Activated CD4-positive, alpha-beta T cell treated with anti-CD3 and anti-CD28 coated beads, Interleukin-2, Interleukin-4, amounts not matched to agents 100 ng/mL and 50 ng/mL, durations not matched to agents 16 hours and 8 hours (primary cell): Measurements from ENCODE around the gene ADCYAP1R1.

Experiments used
- DNase-seq: peaks from one replicate; pipeline ENCODE4 v3.0.0-alpha.2; 2020; ENCODE audit warnings: low spot score

ADCYAP1R1 gene

GRCh38 chr7:31051598-31052486 lies at the start of gene ADCYAP1R1:
TSS of gene ADCYAP1R1 (plus strand) at chr7:31052308. CDS start at chr7:31063265, 10,957 bp downstream.
- no peak for DNase-seq

DNA sequence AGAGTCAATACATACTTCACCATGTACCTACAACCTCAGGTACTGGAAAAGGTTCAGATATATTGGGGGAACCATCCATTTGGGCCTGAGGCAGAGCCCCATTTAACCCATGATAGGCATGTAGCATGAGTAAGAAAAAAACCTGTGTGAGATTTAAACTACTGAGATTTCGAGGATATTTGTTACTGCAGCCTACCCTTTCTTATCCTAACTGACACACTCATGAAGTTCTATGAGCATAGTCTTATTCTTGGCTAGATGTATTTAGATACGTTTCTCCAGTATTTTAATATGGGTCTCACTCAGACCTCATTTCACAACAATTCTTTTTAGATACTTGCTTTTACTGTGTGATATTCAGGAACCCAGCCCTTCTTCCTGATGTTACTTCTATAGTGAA lies 49.0 kb upstream of the ADCYAP1R1 start:
- DNase-seq, result no peak

DNA sequence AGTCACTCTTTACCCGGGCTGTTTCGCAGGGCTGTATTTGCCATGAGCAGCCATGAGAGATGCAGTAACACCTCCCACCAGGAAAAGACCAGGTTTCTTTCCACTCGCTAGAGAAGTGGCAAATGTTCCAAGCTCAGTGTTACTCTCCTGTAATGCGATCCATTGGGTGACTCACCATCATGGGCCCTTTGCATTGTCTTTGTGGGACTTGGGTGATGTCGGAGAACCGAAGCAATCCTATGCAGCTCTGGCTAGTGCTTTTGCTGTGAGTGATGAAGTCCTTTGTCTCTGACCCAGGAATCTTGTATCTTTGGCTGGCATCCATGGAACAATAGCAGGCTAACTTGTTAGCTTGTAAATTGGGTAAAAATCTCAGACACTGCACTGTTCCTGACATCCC lies 48.4 kb upstream of the ADCYAP1R1 start:
- DNase-seq, result no peak

- no peak for DNase-seq
Observed at GRCh38 chr7:31004393-31004792, 47.7 kb upstream of the ADCYAP1R1 start.

DNA sequence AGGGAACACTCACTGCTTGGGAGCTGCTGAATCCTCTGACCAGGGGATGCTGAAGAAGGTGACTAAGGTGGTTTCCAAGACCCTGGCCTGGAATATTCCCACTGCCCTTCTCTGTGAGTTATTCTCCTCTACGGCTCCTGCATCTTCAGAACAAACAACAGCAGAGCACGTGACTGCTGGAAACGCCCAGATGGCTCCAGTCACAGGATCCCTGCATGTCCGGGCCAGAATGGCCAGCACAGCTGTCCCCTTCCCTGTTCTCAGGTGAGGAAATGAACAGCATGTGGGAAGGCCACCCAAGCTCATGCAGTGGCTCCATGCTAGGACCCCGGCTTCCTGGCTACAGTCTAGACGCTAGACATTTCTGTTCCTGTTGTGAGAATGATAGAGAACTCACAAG lies 45.3 kb upstream of the ADCYAP1R1 start:
- no peak for DNase-seq

- DNase-seq, result no peak
Observed at GRCh38 chr7:31007634-31008033, 44.5 kb upstream of the ADCYAP1R1 start.

DNA sequence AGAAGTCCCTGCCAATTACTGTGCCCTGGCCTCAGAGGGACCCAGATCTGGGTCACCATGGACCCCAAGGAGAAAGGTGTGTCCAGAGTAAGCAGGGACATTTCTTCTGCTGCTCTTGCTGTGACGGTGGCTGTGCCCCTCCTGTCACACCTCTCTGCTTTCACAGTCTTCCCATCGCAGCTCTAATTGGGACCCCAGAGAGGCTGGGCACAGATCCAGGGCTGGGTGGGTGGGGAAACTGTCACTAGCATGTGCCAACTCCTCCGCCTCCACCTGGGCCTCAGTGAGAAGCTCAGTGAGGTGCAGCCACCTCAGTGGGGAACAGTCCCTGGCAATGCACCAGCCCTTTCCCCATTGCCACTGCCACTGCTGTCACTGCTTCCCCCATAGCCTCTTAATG lies 37.3 kb upstream of the ADCYAP1R1 start:
- DNase-seq, result no peak

DNA sequence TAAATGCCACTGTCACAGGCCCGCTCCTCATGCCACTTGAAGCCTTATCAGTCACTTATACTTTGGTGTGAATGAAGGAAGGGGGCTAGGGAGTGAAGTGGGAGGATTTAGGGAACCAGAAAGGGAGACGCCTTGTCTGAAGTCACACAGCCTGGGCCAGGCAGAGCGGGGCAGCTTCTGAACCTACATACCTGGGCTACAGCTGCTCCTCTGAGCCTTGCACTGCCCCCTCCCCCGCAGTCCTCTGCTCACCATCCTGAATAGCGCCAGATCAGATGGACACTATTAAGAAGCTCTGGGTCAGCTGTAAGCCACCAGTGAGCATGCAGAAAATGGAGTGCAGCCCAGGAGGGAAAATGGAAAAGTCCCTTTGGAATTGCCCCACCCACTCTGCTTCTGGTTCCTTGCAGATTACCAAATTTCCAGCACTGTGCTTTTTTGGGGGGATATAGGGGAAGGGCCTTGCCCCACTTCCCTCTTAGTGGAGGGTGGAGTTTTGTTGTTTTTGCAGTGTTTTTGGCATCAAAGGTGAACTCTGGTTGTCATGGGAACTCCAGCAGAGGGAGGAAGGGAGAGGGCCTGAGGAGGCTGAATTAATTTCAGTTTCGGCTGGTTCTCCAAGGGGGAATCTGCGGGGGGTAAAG lies 35.0 kb upstream of the ADCYAP1R1 start:
- DNase-seq, result no peak

GRCh38 chr7:31017721-31018120 lies 34.4 kb upstream of the ADCYAP1R1 start:
- no peak for DNase-seq

GRCh38 chr7:31019509-31019908 lies 32.6 kb upstream of the ADCYAP1R1 start:
- DNase-seq, result no peak

DNA sequence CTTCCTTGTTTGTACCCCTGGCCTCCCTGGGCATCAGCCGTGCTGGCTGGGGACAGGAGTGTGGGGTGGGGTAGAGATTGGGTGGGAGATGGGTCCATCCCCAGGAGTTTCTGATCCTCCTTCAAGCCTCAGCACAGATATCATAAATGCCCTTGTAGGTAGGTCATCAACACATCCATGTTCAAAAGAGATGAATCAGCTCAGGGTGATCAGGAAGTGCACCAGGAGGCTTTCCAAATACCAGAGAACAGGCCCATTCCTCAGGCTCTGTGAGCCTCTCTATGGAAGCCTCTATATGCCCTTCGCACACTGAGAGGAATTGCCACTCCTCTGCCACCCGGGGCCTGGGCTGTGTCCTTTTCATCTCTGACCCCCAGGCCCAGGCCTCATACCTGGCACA lies 31.9 kb upstream of the ADCYAP1R1 start:
- no peak for DNase-seq

DNA sequence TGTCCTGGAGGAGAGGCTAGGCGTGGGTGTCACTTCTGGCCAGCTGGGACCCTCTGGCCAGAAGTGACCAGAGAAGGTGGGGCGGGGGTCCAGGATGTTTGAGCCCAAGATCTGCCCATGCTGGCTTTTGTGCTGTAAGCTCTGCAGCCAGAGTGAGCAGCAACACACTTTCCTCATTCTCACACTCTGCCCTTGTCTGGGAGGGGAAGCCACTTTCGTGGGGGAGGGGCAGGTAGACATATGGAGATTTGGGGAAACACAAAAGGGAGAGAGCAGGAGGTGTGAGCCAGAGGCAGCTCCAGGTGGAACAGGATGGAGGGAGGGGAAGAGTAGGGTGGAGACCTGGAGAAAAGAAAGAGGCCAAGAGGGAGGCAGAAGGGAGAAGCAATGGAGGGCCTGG lies 31.5 kb upstream of the ADCYAP1R1 start:
- no peak for DNase-seq

DNA sequence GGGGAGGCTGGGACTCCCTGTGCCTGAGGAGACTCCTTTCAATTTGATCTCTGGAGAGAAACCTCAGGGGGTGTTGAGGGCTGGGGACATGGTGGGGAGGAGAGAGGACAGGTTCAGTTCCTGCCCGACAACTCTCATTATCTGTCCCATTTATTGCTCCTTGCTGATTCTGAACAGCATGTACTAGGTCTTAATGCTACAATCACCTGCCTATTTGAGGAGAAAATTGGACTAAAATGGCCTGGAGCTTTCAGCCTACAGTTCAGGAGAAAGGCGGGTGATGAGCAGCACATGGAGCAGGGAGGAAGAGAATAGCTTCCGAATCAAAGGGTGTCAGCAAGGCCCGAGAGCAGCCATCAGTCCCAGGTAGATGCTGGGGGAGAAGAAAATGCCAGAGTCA lies 30.0 kb upstream of the ADCYAP1R1 start:
- no peak for DNase-seq

GRCh38 chr7:31022726-31023125 lies 29.4 kb upstream of the ADCYAP1R1 start:
- DNase-seq, result no peak

DNA sequence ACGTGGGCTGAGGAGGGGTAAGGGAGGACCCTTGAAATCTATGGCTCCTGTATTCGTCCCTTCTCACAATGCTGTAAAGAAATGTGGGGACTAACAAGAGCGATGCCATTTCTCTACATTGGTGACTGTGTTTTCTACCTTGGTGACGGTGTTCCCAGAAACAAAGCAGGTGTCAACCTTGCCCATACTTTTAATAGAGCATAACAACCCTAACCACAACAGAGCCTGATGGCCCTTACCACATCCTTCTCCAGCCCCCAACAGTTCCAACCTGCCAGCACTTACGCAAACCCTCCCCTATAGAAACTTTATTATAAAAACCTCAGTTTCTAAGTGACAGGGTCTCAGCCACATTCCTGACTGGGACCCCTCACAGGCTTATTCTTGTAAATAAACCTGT lies 28.2 kb upstream of the ADCYAP1R1 start:
- no peak for DNase-seq

DNA sequence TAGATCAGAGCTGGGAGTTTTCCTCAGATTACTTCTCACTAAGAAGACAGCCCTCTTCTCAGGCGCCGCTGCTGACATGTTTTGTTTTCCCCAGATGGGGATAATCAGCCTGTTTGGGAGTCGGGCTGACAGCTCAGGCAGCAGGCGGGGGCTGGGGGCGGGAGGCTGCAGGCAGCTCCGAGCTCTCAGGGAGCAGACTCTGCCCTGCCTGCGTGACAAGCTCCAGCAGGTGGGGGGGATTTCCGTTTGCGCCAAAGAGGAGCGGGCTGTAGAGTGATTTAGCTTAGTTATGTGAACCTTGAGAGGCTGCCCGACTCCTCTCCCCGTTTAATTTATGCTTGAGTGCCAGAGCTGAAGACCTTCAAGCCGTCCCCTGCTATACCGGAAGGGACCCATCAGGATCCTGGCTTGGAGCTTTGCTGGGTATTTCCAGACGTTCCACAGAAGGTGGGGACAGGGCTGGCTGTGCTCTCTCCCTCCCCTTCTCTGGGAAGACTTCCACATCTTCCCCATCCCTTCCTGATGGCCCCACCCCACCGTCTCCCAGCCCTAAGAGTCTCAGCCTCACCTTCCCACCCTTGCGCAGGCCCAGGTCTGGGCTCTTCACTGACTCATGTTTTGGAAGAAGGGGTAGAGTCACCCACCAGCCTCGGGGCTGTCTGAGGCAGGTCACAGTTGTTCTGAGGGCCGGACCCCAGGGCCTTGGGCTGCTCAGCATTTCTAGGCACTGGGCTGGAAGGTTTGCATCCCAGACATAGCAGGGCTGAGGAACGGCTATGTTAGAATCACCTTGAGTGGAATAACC lies 24.7 kb upstream of the ADCYAP1R1 start:
- no peak for DNase-seq

- DNase-seq, result no peak
Observed at GRCh38 chr7:31028006-31028405, 24.1 kb upstream of the ADCYAP1R1 start.

- no peak for DNase-seq
Observed at GRCh38 chr7:31028417-31028992, 23.6 kb upstream of the ADCYAP1R1 start.

DNA sequence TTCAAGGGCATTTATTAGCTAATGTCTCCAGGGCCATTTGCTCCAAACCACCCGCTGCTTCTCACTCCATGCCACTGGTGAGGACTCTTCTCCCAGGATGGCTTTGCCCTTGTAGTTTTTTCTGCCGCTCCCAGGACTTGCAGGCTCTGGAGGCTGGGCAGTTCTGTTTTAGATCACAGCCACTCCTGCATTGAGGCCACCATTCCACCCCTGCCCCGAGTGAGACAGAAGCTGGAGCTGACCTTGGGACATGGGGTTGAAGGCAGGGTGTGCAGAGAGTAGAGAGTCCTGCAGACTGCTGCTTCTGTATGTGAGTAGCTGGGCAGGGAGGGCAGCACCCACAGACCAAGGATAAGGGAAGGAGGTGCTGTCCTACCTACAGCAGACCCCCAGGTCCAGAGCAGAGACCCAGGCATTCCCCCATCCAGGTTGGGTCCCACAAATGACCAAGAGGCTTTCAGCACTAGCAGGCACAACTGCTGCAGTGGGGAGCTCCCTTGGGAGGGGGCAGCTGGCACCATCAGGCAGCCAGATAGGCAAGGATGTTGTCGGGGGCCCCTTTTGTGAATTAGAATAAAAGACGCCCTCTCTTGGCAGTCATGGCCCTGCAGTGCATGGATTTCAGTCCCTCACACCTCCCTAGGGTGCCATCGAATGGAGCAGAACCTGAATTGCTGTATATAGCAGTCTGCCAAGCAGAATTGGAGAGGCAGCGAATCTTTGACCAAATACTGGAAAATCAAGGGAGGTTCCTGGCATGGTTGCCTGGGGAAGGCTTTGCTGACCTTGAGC lies 22.7 kb upstream of the ADCYAP1R1 start:
- DNase-seq, result no peak

GRCh38 chr7:31033674-31034300 lies 18.3 kb upstream of the ADCYAP1R1 start:
- no peak for DNase-seq

GRCh38 chr7:31036924-31037323 lies 15.2 kb upstream of the ADCYAP1R1 start:
- DNase-seq, result no peak
